Natural killer cell treated with Interleukin-12 subunit alpha and Interleukin-12 subunit beta and Interleukin-15 and Interleukin-18, amount 100 ng/mL, for 72 hours (primary cell): Measurements from ENCODE around the gene PPP4R1. TPM values are rescaled to one million over a fixed set of nuclear protein-coding genes. Genes with fewer than 3 reads are reported as not detected.
A peak's percentile ranks its signal among the peaks of the same experiment; 100 is the strongest.
"Not testable (repeated sequence)": the region's sequence is repeated elsewhere in the genome, so short reads cannot be mapped to it uniquely, and the experiment has no call there.

Source experiments
- ATAC-seq, 2 donors: fragments of 150-1000 bp; cut with Tn5 transposase in 1 of 2; sonication (Bioruptor Pico), chemical (Tn5 transposase) in 1 of 2; 2 replicates each; pipeline ENCODE4 v1.10.0; 2021
- DNase-seq: peaks from one replicate; pipeline ENCODE4 v3.0.0; 2022; ENCODE audit warnings: low spot score
- H3K27ac Mint-ChIP-seq, 2 donors: 1 replicate in 1 of 2; 2 replicates in 1 of 2; pipeline ENCODE4 v1.8.0; 2022; ENCODE audit warnings: mixed read lengths in 2 of 2, mild to moderate bottlenecking in 1 of 2, moderate library complexity in 1 of 2
- H3K27me3 Mint-ChIP-seq, 2 donors: 1 replicate in 1 of 2; 2 replicates in 1 of 2; pipeline ENCODE4 v1.8.0; 2022; ENCODE audit warnings: mixed read lengths in 2 of 2
- H3K36me3 Mint-ChIP-seq: one replicate; pipeline ENCODE4 v1.8.0; 2022; ENCODE audit warnings: mixed read lengths
- H3K4me1 Mint-ChIP-seq, 2 donors: 1 replicate in 1 of 2; 2 replicates in 1 of 2; pipeline ENCODE4 v1.8.0; 2022; ENCODE audit warnings: low read depth in 2 of 2, mixed read lengths in 2 of 2, mild to moderate bottlenecking in 1 of 2
- H3K4me3 Mint-ChIP-seq: one replicate; pipeline ENCODE4 v1.8.0; 2022; ENCODE audit warnings: mixed read lengths
- H3K9me3 Mint-ChIP-seq: 2 replicates; pipeline ENCODE4 v1.8.0; 2022; ENCODE audit warnings: mixed read lengths
- total RNA-seq, 2 donors: library from RNA; stranded (reverse); gene quantifications; one replicate each; pipeline ENCODE4 v1.2.3, GENCODE V29; 2022

The PPP4R1 gene
- total RNA-seq, 2 donors from 2014 or later = 53.9 to 65.5 TPM

DNA sequence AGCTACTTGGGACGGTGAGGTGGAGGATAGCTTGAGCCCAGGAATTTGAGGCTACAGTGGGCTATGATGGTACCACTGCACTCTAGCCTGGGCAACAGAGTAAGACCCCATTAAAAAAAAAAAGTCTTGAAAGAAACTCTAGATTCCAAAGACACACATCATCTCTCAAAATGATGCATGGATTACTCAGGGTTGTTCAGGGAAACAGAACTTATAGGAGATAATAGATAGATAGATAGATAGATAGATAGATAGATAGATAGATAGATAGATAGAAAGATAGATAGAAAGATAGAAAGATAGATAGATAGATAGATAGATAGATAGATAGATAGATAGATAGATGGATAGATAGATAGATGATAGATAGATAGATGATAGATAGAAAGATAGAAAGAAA lies 26.7 kb upstream of the PPP4R1 start:
- ATAC-seq, H3K9me3 Mint-ChIP-seq, H3K27me3 Mint-ChIP-seq, H3K27ac Mint-ChIP-seq, H3K36me3 Mint-ChIP-seq, H3K4me3 Mint-ChIP-seq, H3K4me1 Mint-ChIP-seq, DNase-seq: not testable (repeated sequence)

DNA sequence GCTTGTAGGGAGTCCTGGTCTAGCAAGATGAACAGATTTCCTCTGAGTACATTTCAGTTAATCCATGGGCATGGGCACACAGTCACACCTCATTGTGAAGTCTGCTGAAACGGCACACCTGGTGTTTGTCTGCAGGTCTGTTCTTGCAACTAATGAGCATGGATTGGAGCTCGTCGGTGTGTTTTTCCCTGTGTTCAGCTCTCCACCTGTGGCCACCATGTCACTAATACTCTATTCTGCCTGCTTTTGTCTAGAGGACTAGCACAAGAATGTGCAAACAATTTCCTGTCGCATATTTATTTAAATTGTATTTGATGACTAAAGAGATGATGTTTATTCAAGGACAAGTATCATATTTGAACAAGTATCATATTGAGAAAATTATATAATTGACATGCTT lies 24.5 kb upstream of the PPP4R1 start:
- no peak for ATAC-seq
- H3K27ac Mint-ChIP-seq = no peak overlapping the region
- DNase-seq = no peak
- no peaks in the 10 kb centered on the region for H3K9me3 Mint-ChIP-seq
- H3K36me3 Mint-ChIP-seq = no peaks in the 10 kb centered on the region
- H3K4me1 Mint-ChIP-seq = no peaks in the 10 kb centered on the region
- H3K27me3 Mint-ChIP-seq = peaks cover 3 to 9% of the 10 kb centered on the region in 2 donors
- H3K4me3 Mint-ChIP-seq = no peak overlapping the region

DNA sequence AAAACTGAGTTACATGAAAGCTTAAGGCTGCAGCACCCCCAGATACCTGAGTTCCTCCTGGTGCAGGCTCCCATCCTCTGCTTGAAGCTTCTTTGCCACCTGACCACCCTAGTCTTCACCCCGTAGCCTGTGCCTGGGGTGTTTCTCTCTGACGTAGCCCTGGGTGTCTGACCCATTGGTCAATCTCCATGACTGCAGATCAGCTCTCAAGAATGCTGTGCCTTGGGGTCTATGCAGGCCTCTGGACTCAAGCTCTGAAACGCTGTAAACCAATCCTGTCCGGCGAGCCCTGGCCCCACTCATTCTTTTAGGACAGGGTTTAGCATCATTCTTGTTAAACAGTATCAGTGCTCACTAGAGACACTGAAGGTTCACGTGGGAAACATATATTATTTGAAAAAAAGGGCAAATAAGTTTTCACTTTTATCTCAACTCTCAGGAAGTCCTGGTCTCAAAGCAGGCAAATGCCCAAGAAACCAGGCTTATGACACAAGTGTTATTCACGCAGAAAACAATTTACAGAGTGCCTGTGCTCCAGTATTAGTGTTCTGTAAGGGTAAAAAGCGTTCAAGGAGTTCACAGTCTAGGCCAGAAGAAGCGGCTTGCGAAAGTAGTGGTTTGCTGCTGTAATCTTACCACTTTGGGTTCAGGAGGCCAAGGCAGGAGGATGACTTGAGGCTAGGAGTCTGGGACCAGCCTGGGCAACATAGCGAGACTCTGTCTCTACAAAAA lies 22.8 kb upstream of the PPP4R1 start:
- Mint-ChIP-seq H3K27ac (no peak overlapping the region), H3K36me3 (no peaks in the 10 kb centered on the region), H3K4me3 (no peak overlapping the region), H3K4me1 (no peaks in the 10 kb centered on the region), H3K27me3 (peaks cover 3 to 9% of the 10 kb centered on the region in 2 donors), H3K9me3 (no peaks in the 10 kb centered on the region)
- DNase-seq = no peak
- no peak for ATAC-seq

DNA sequence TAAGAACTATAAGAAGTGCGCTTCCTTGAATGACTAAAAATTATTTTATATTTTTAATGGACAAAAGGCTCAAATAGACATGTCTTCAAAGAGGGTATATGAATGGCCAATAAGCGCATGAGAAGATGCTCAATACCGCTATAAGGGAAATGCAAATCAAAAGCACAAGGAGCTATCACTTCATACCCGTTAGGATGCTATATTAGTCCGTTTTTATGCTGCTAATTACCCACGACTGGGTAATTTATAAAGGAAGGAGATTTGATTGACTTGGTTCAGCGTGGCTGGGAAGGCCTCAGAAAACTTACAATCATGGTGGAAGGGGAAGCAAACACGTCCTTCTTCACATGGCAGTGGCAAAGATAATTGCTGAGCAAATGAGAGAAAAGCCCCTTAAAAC lies 20.5 kb upstream of the PPP4R1 start:
- no peaks in the 10 kb centered on the region for H3K9me3 Mint-ChIP-seq
- H3K36me3 Mint-ChIP-seq = no peaks in the 10 kb centered on the region
- no peak overlapping the region for H3K4me3 Mint-ChIP-seq
- H3K4me1 Mint-ChIP-seq = no peaks in the 10 kb centered on the region
- H3K27me3 Mint-ChIP-seq = peaks cover 2 to 13% of the 10 kb centered on the region in 2 donors
- no peak overlapping the region for H3K27ac Mint-ChIP-seq
- ATAC-seq (no peak), DNase-seq (no peak)

DNA sequence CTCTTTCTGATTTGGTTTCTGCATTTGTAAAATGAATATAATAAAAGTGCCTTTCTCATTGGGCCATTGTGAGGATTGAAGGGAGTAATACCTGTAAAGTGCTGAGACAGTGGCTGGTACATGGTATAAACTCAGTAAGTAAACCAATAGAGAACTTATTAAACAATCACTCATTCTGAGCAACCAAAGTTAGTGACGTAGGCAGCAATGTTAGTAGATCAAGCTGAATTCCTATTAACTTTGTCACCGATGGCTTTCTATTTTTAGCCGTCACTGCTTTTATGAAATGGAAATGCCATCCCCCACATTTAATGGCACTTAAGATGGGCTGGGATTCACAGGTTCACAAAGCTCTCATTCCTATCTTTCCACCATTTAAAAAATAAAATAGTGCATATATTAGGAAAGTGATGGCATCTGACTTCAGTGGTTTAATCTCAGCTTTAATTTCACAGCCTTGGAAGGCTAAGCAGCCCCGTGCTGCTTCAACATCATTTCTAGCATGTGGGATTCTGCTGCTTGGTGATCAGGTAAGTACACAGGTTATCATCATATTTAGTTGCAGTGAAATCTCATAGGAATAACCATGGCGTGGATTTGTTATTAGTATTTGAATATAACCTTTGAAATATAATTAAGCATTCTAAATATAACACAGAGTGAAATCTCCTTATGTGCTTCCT lies 17.6 kb upstream of the PPP4R1 start:
- no peak overlapping the region for H3K4me3 Mint-ChIP-seq
- H3K27me3 Mint-ChIP-seq = peaks cover 2 to 16% of the 10 kb centered on the region in 2 donors
- DNase-seq = no peak
- H3K36me3 Mint-ChIP-seq = no peaks in the 10 kb centered on the region
- no peak for ATAC-seq
- no peaks in the 10 kb centered on the region for H3K9me3 Mint-ChIP-seq
- no peaks in the 10 kb centered on the region for H3K4me1 Mint-ChIP-seq
- no peak overlapping the region for H3K27ac Mint-ChIP-seq

DNA sequence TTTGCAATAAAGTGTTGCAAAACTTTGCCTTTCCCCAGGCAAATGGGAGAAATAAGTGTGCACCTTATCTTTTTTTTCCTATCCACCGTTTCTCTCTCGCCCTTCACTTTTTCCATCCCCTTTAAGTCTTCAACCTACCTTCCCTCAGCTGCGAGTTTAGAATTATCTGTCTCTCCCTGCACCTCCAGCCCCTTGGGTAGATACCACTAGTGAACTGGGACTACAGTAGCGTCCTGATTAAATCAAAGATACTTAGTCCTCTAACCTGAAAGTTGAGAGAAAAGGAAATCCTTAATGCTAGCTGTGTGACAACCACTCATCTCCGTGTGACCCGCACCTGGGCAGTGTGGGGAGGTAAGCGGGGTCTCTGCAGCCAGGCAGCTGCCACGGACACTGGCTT lies 16.1 kb upstream of the PPP4R1 start:
- Mint-ChIP-seq H3K9me3 (no peaks in the 10 kb centered on the region), H3K27me3 (peaks cover 5 to 16% of the 10 kb centered on the region in 2 donors), H3K4me1 (no peaks in the 10 kb centered on the region), H3K36me3 (no peaks in the 10 kb centered on the region), H3K27ac (no peak overlapping the region), H3K4me3 (no peak overlapping the region)
- ATAC-seq (no peak), DNase-seq (no peak)

DNA sequence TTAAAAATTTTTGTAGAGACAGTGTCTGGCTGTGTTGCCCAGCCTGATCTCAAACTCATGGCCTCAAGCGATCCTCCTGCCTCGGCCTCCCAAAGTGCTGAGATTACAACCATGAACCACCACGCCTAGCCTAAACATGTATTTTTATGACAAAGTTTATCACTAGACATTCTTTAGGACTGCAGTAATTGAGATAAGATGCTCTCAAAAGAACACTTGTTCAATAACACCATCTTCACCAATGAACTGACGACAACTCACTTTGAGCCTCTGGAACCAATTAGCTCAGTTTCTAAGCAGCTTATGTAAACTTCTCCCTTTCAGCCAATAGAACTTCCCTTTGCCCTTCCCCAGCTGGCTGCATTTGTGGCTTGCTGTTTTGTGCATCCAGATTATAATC lies 15.3 kb upstream of the PPP4R1 start:
- no peaks in the 10 kb centered on the region for H3K9me3 Mint-ChIP-seq
- ATAC-seq (no peak), DNase-seq (no peak)
- H3K4me3 Mint-ChIP-seq = no peak overlapping the region
- H3K4me1 Mint-ChIP-seq = no peaks in the 10 kb centered on the region
- H3K27me3 Mint-ChIP-seq = peaks cover 5 to 16% of the 10 kb centered on the region in 2 donors
- H3K36me3 Mint-ChIP-seq = no peaks in the 10 kb centered on the region
- no peak overlapping the region for H3K27ac Mint-ChIP-seq

DNA sequence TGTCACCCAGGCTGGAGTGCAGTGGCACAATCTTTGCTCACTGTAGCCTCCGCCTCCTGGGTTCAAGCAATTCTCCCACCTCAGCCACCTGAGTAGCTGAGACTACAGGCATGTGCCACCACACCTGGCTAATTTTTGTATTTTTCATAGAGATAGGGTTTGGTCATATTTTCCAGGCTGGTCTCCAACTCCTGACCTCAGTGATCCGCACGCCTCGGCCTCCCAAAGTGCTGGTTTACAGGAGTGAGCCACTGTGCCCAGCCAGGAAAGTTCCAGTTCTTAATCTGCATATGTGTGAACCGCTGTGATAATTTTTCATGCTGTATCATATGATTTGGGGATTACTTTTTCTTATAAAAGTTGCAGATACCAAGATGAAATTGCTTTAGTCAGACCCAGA lies 14.6 kb upstream of the PPP4R1 start:
- no peak overlapping the region for H3K27ac Mint-ChIP-seq
- H3K27me3 Mint-ChIP-seq = peaks cover 5 to 16% of the 10 kb centered on the region in 2 donors
- no peaks in the 10 kb centered on the region for H3K36me3 Mint-ChIP-seq
- no peaks in the 10 kb centered on the region for H3K9me3 Mint-ChIP-seq
- ATAC-seq (no peak), DNase-seq (no peak)
- H3K4me3 Mint-ChIP-seq = no peak overlapping the region
- no peaks in the 10 kb centered on the region for H3K4me1 Mint-ChIP-seq

DNA sequence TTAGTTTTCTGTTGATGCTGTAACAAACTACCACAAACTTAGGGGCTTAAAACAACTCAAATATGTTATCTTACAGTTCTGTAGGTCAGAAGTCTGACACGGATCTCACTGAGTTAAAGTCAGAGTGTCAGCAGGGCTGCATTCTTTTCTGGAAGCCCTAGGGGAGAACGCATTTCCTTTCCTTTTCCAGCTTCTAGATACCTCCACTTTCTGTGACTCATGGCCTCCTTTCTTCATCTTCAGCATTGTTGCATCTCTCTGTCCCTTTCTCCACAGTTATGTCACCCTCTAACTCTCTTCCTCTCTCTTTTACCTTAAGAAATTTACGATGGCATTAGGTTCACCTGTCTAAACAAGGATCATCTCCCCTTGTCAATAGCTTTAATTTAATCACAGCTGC lies 13.3 kb upstream of the PPP4R1 start:
- Mint-ChIP-seq H3K27ac (no peak overlapping the region), H3K9me3 (no peaks in the 10 kb centered on the region), H3K4me3 (no peak overlapping the region), H3K4me1 (no peaks in the 10 kb centered on the region), H3K36me3 (no peaks in the 10 kb centered on the region), H3K27me3 (peaks cover 5 to 16% of the 10 kb centered on the region in 2 donors)
- DNase-seq = no peak
- no peak for ATAC-seq

DNA sequence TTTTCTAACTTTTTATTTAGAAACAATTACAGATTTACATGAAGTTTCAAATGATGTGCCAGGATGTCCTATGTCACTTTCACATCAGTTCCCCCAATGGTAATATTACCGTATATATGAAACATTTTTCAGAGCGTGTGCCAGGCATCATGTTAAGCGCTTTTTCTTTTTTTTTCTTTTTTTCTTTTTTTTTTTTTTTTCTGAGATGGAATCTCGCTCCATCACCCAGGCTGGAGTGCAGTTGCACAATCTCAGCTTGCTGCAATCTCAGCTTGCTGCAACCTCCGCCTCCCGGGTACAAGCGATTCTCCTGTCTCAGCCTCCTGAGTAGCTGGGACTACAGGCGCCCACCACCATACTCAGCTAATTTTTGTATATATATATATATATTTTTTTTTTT lies 5.6 kb upstream of the PPP4R1 start:
- ATAC-seq (no peak), DNase-seq (no peak)
- Mint-ChIP-seq H3K36me3 (no peaks in the 10 kb centered on the region), H3K4me1 (peaks cover 13 to 21% of the 10 kb centered on the region in 2 donors), H3K4me3 (no peak overlapping the region), H3K27ac (peak overlapping the region in 1 of 2 donors; percentile 62), H3K9me3 (no peaks in the 10 kb centered on the region), H3K27me3 (no peaks in the 10 kb centered on the region)

DNA sequence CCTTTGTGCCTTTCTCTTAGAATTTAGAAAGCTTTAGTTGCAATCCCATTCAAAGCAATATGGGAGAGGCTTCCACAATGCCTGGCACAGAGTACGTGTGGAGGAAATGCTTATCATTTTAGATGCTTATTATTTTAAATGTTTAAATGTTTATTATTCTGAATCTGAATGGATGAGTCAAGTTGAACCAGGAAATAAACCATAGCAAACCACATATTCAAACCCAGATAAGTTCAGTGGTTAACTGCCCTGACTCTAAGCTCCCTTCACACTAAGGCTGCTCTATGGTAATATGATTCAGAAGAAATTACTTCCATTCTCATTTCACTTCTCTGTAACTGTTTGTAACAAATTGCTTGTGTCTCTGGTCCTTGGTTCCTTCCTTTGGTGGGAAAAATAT lies 5.2 kb upstream of the PPP4R1 start:
- Mint-ChIP-seq H3K4me3 (no peak overlapping the region), H3K27me3 (no peaks in the 10 kb centered on the region), H3K4me1 (peaks cover 13 to 21% of the 10 kb centered on the region in 2 donors)

DNA sequence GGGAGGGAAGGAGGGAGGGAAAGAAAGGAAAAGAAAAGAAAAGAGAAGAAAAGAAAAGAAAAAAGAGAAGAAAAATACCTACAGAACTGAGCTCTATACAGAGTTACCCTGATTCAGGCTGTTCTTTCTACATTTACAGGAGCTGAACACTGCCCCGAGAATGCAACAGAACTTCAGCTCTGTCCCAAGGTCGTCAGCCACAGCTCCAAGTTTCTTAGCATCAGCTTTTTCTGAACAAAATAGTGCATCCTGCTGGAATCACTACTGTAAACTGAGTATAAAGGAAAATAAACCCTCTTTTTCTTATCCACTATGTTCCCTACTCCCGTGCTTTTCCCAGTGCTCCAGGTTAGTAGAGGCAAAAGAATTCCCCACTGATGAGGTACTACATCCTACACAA lies 4.7 kb upstream of the PPP4R1 start:
- peaks cover 13 to 21% of the 10 kb centered on the region in 2 donors for H3K4me1 Mint-ChIP-seq
- H3K9me3 Mint-ChIP-seq = no peaks in the 10 kb centered on the region
- no peak for ATAC-seq
- no peak for DNase-seq
- H3K27ac Mint-ChIP-seq = no peak overlapping the region
- no peak overlapping the region for H3K4me3 Mint-ChIP-seq
- H3K36me3 Mint-ChIP-seq = no peaks in the 10 kb centered on the region
- H3K27me3 Mint-ChIP-seq = no peaks in the 10 kb centered on the region

More for the DNA sequence above, 5.2 kb upstream of the PPP4R1 start:
- Mint-ChIP-seq H3K27ac (peak overlapping the region in 1 of 2 donors; percentile 62), H3K36me3 (no peaks in the 10 kb centered on the region), H3K9me3 (no peaks in the 10 kb centered on the region)
- no peak for DNase-seq
- peak; percentile 62 to 81 for ATAC-seq

DNA sequence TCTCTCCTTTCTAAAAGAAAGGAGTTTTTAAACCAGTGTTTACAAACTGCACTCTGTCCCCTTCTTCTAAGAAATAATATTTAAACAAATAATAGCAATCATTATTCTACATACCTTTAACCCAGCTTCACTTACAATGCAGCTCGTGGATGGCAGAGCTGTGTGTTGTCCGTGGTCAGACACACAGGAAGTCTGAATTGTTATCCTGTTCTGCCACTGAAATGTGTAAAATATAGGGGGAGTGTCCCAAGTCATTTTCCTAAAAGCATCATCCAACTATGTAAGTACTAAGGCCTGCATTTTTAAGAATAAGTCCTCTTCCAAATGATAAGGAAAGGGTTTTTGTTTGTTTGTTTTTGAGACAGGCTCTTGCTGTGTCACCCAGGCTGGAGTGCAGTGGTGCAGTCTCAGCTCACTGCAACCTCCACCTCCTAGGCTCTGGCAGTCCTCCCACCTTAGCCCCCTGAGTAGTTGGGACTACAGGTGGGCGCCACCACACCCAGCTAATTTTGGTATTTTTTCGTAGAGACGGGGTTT lies 2.7 kb upstream of the PPP4R1 start:
- no peak overlapping the region for H3K27ac Mint-ChIP-seq
- ATAC-seq (no peak), DNase-seq (no peak)
- H3K9me3 Mint-ChIP-seq = no peaks in the 10 kb centered on the region
- H3K36me3 Mint-ChIP-seq = peaks cover 6% of the 10 kb centered on the region
- H3K4me1 Mint-ChIP-seq = peaks cover 28 to 38% of the 10 kb centered on the region in 2 donors
- H3K27me3 Mint-ChIP-seq = no peaks in the 10 kb centered on the region
- H3K4me3 Mint-ChIP-seq = no peak overlapping the region

DNA sequence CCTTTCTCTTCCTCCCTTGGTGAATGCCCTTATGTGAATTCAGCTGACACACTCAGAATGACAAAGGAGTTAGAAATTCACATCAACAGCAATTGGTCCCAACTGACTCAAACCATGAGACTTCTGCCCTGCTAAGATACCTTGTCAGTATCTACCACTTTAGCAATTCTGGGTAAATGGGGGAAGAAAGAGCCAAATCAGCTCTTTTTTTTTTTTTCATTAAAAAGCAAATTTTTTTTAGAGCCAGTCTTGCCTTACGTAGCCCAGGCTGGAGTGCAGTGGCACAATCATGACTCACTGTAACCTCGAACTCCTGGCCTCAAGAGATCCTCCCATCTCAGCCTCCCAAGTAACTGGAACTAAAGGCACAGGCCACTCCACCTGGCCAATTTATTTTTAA lies 1.7 kb upstream of the PPP4R1 start:
- ATAC-seq (no peak), DNase-seq (no peak)
- Mint-ChIP-seq H3K27ac (peak overlapping the region in 1 of 2 donors; percentile 72), H3K4me1 (peaks cover 35 to 41% of the 10 kb centered on the region in 2 donors), H3K9me3 (no peaks in the 10 kb centered on the region), H3K36me3 (peaks cover 13% of the 10 kb centered on the region), H3K27me3 (no peaks in the 10 kb centered on the region), H3K4me3 (peak overlapping the region; percentile 86)
